HepG2 (cell line): Measurements from ENCODE around the gene L3MBTL4. TPM values are rescaled to one million over a fixed set of nuclear protein-coding genes. Genes with fewer than 3 reads are reported as not detected.

Experiments used
- ARID5B ChIP-seq: IDR thresholded peaks from 2 replicates; pipeline ENCODE4 v1.4.0; 2020; ENCODE audit warnings: mild to moderate bottlenecking, missing genetic modification reagents
- BCL6 ChIP-seq: IDR thresholded peaks from 2 replicates; pipeline ENCODE4 v1.6.1; 2016; ENCODE audit warnings: missing genetic modification reagents, missing compliant biosample characterization
- CENPT ChIP-seq: sonication (generic); formaldehyde crosslinking; IDR thresholded peaks from 2 replicates; pipeline ENCODE4 v1.8.0; 2022; ENCODE audit warnings: low read depth, mild to moderate bottlenecking, moderate library complexity, missing genetic modification reagents
- CREB1 ChIP-seq, 2 experiments: fragments of 450-650 bp in 1 of 2; IDR thresholded peaks; 2 replicates each; pipeline ENCODE4 v1.6.1; 2016 to 2017; ENCODE audit warnings: control low read depth in 1 of 2, mild to moderate bottlenecking in 1 of 2, missing compliant biosample characterization in 1 of 2, missing genetic modification characterization in 1 of 2
- FOXA1 ChIP-seq, 2 experiments: fragments of 450-650 bp in 1 of 2; sonication (generic) in 1 of 2; formaldehyde crosslinking in 1 of 2; IDR thresholded peaks; 2 replicates each; pipeline versions ENCODE4 v1.4.0 to v1.6.1; 2016 to 2020; ENCODE audit warnings: missing genetic modification reagents in 1 of 2
- HMGXB4 ChIP-seq, 2 experiments: sonication (generic) in 1 of 2; formaldehyde crosslinking in 1 of 2; IDR thresholded peaks; 2 replicates each; pipeline versions ENCODE4 v1.4.0 to v1.6.1; 2018 to 2020; ENCODE audit warnings: missing genetic modification reagents in 2 of 2, borderline replicate concordance in 1 of 2, low read depth in 1 of 2, mild to moderate bottlenecking in 1 of 2, missing biosample characterization in 1 of 2
- JUN ChIP-seq: sonication (generic); formaldehyde crosslinking; IDR thresholded peaks from 2 replicates; pipeline ENCODE4 v1.4.0; 2020; ENCODE audit warnings: mild to moderate bottlenecking, missing genetic modification reagents
- JUND ChIP-seq: sonication (generic); formaldehyde crosslinking; IDR thresholded peaks from 2 replicates; pipeline ENCODE4 v1.8.0; 2022; ENCODE audit warnings: mild to moderate bottlenecking, missing genetic modification reagents
- PRMT3 ChIP-seq: sonication (generic); formaldehyde crosslinking; IDR thresholded peaks from 2 replicates; pipeline ENCODE4 v1.8.1; 2022; ENCODE audit warnings: low read depth, mild to moderate bottlenecking, moderate library complexity, missing genetic modification reagents, borderline replicate concordance
- RBM22 ChIP-seq: fragments of 200-400 bp; formaldehyde crosslinking; optimal IDR thresholded peaks from 2 replicates; pipeline ENCODE3; 2017; ENCODE audit warnings: mild to moderate bottlenecking, low read length, moderate library complexity
- TCF7 ChIP-seq: sonication (generic); IDR thresholded peaks from 2 replicates; pipeline ENCODE4 v1.6.1; 2016; ENCODE audit warnings: antibody characterized with exemption, low read depth
- USF2 ChIP-seq, 2 experiments: sonication (generic) in 1 of 2; formaldehyde crosslinking in 1 of 2; IDR thresholded peaks; 2 replicates each; pipeline versions ENCODE4 v1.5.1 to v1.6.1; 2011 to 2020; ENCODE audit warnings: borderline replicate concordance in 1 of 2, low read depth in 1 of 2, low read length in 1 of 2, mild to moderate bottlenecking in 1 of 2, missing genetic modification reagents in 1 of 2, moderate library complexity in 1 of 2
- ZBTB33 ChIP-seq: sonication (generic); formaldehyde crosslinking; IDR thresholded peaks from 2 replicates; pipeline ENCODE4 v1.4.0; 2020; ENCODE audit warnings: missing genetic modification reagents
- ZKSCAN1 ChIP-seq: fragments of 150-350 bp; IDR thresholded peaks from 2 replicates; pipeline ENCODE4 v1.6.1; 2014; ENCODE audit warnings: low read length
- ZNF337 ChIP-seq: sonication (generic); formaldehyde crosslinking; IDR thresholded peaks from 2 replicates; pipeline ENCODE4 v1.5.1; 2020; ENCODE audit warnings: missing genetic modification reagents, low read depth, mild to moderate bottlenecking, borderline replicate concordance
- ZNF382 ChIP-seq: sonication (generic); formaldehyde crosslinking; IDR thresholded peaks from 2 replicates; pipeline ENCODE4 v1.5.0; 2020; ENCODE audit warnings: missing genetic modification reagents, mild to moderate bottlenecking, borderline replicate concordance
- polyA plus RNA-seq, 8 experiments: library from polyadenylated mRNA; depleted of rRNA in 3 of 8; stranded (reverse) in 7 of 8; unstranded in 1 of 8; fragments of >200 nt; fragmentation: Illumina TruSeq in 4 of 8; extraction: Trizol in 4 of 8; gene quantifications; 2 replicates each; pipeline versions ENCODE4 v1.2.1 to v1.2.3, GENCODE V29; 2011 to 2016; ENCODE audit warnings: low read depth in 4 of 8, missing spikeins in 1 of 8, mixed read lengths in 1 of 8; ENCODE audit not compliant: insufficient read depth in 1 of 8
- total RNA-seq, 5 experiments: library from RNA; depleted of rRNA; stranded (reverse); fragments of >200 nt; fragmentation: Illumina TruSeq; extraction: Trizol; gene quantifications; 2 replicates each; pipeline ENCODE4 v1.2.3, GENCODE V29; 2016; ENCODE audit warnings: low read depth in 1 of 5

Gene L3MBTL4
- total and polyA plus RNA-seq, 2 of the 13 experiments (the other 11 are each of a cell fraction or from before 2014, with no cell fraction given) = 10.8 to 13.3 TPM

- TF ChIP-seq CREB1 (IDR thresholded peaks at IDR 0.05) (no peak), CREB1 (CRISPR knock-in tag; IDR thresholded peaks at IDR 0.05) (0 out of 2 replicates have a peak, but pooled peaks have one; percentile 12), ZNF382 (no peak), HMGXB4 (CRISPR knock-in tag; IDR thresholded peaks at IDR 0.05; ENCODE audit: borderline replicate concordance in 1 of 2, low read depth in 1 of 2) (no peak), PRMT3 (CRISPR knock-in tag) (no peak), JUND (no peak), BCL6 (CRISPR knock-in tag) (0 out of 2 replicates have a peak, but pooled peaks have one; percentile 20), USF2 (IDR thresholded peaks at IDR 0.05; ENCODE audit: low read depth, low read length) (no peak), USF2 (CRISPR knock-in tag; IDR thresholded peaks at IDR 0.05; ENCODE audit: borderline replicate concordance) (no peak), JUN (CRISPR knock-in tag) (no peak), ZNF337 (CRISPR knock-in tag) (no peak), RBM22 (peak; percentile 18), ZKSCAN1 (peak; percentile 97), ZBTB33 (CRISPR knock-in tag) (no peak), CENPT (CRISPR knock-in tag) (no peak), ARID5B (peak; percentile 57), TCF7 (no peak), FOXA1 (IDR thresholded peaks at IDR 0.05) (no peak), FOXA1 (CRISPR knock-in tag; IDR thresholded peaks at IDR 0.05) (0 out of 2 replicates have a peak, but pooled peaks have one; percentile 8)
Observed at GRCh38 chr18:6281874-6282273, 132.8 kb downstream of the L3MBTL4 start (continued).
